Measurements from ENCODE around the gene KPNA4. TPM values are rescaled to one million over a fixed set of nuclear protein-coding genes. Genes with fewer than 3 reads are reported as not detected.

The KPNA4 gene
- total and polyA plus RNA-seq, 8 donors = 5.8 to 23.9 (median 17.4) TPM

DNA sequence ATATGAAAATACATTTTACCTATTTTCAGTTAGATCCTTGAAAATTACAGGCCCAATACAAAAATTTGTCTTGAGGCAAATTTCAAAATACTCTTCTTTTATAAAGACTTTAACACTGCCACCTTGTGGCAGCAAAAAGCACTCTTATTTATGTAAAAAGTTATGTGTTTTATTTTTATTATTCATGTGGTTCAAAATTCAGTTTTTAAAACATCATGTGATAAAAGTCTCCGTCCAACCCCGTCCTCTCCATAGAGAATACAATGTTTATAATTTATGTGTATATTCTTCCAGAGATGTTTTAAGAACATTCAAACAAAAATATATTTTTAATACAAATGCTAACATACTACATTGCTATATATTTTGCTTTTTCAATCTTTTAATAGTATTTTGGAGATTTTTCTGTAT lies 78.9 kb downstream of the KPNA4 start:
- TF ChIP-seq, protein P1, sequence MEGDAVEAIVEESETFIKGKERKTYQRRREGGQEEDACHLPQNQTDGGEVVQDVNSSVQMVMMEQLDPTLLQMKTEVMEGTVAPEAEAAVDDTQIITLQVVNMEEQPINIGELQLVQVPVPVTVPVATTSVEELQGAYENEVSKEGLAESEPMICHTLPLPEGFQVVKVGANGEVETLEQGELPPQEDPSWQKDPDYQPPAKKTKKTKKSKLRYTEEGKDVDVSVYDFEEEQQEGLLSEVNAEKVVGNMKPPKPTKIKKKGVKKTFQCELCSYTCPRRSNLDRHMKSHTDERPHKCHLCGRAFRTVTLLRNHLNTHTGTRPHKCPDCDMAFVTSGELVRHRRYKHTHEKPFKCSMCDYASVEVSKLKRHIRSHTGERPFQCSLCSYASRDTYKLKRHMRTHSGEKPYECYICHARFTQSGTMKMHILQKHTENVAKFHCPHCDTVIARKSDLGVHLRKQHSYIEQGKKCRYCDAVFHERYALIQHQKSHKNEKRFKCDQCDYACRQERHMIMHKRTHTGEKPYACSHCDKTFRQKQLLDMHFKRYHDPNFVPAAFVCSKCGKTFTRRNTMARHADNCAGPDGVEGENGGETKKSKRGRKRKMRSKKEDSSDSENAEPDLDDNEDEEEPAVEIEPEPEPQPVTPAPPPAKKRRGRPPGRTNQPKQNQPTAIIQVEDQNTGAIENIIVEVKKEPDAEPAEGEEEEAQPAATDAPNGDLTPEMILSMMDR (IDR thresholded peaks at IDR 0.05) = peak; percentile 25 to 63 (median 50)
- intact Hi-C loops (cut with DNase I) = no loop called here
- H3K4me3 ChIP-seq = no peak overlapping the region
- no peaks in the 10 kb centered on the region for H3K36me3 ChIP-seq
- no peak for DNase-seq
- H3K27me3 ChIP-seq = no peaks in the 10 kb centered on the region
- peak in 2 of 4 donors; percentile 45 to 53 for ATAC-seq
- no peaks in the 10 kb centered on the region for H3K4me1 ChIP-seq
- FAIRE-seq = peak; percentile 93
- H3K27ac ChIP-seq = no peak overlapping the region
- no peaks in the 10 kb centered on the region for H3K9me3 ChIP-seq
- WGBS, 2 donors = 3 to 12% methylated on average over 2 of the region's 2 CpGs

DNA sequence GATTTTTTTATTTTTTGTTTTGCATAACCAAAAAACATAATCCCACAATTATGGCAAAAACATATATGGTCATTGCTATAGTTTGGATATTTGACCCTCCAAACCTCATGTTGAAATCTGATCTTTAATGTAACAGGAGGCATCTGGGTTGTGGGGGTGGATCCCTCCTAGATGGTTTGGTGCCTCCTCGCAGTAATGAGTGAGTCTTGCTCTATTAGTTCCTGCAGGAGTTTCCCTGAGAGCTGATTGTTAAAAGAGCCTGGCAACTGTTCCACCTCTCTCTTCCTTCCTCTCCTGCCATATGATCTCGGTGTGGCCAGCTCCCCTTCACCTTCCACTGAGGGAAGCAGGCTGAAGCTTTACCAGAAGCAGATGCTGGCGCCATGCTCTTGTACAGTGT lies 82.6 kb downstream of the KPNA4 start:
- Histone ChIP-seq H3K27ac (no peak overlapping the region), H3K4me1 (no peaks in the 10 kb centered on the region), H3K36me3 (no peaks in the 10 kb centered on the region), H3K4me3 (no peak overlapping the region), H3K27me3 (no peaks in the 10 kb centered on the region), H3K9me3 (no peaks in the 10 kb centered on the region)
- TF ChIP-seq, protein P1 (IDR thresholded peaks at IDR 0.05) = no peak
- FAIRE-seq (no peak), ATAC-seq (no peak), DNase-seq (no peak)
- WGBS, 2 donors = 86 to 92% methylated on average over 3 of the region's 3 CpGs
- intact Hi-C loops (cut with DNase I) = no loop called here

DNA sequence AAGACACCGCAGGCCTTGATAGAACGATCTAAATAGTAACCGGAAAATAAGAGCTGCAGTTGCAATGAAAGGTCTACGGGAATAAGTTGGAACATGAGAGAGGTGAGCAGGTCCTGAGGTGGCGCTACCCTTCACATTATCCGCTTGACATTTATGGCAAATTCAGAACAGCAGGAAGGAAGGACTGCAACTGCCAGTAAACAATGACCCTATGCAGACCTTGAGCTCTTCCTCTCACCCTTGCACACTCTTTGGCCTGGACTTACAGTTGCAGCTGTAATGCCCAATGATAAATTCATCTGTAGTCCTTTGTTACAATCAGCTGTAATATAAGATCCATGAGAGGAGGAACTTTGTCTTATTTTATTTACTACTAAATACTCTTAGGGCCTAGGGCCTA lies 83.5 kb downstream of the KPNA4 start:
- intact Hi-C loops (cut with DNase I) = no loop called here
- TF ChIP-seq, protein P1 (IDR thresholded peaks at IDR 0.05) = no peak
- Histone ChIP-seq H3K4me1 (no peaks in the 10 kb centered on the region), H3K4me3 (no peak overlapping the region), H3K36me3 (no peaks in the 10 kb centered on the region), H3K9me3 (no peaks in the 10 kb centered on the region), H3K27me3 (no peaks in the 10 kb centered on the region), H3K27ac (no peak overlapping the region)
- no peak for FAIRE-seq
- no peak for ATAC-seq
- no peak for DNase-seq
- WGBS, 2 donors = 89 to 95% methylated on average over 6 of the region's 6 CpGs

DNA sequence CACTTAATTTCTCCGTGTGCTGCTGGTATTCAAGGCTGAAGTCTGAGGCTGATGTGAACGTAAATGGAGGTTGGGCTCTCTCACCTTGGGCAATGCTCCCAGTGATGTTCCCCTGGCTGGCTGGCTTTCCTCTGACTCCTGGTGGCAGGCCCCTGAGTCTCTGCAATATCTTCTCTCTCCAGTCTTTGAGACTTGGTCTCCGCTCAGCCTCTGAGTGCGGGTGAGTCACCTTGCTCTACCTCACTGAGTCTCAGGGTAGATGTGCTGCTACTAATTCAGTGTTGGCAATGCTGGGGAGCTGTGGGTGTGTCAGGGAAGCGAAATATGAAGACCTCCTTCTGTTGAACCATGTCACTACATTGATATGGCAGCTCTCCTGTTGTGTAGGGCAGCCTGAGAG lies 84.4 kb downstream of the KPNA4 start:
- no peaks in the 10 kb centered on the region for H3K9me3 ChIP-seq
- H3K36me3 ChIP-seq = no peaks in the 10 kb centered on the region
- intact Hi-C loops (cut with DNase I) = no loop called here
- 81 to 87% methylated on average over 5 of the region's 5 CpGs for WGBS, 2 donors
- H3K27me3 ChIP-seq = no peaks in the 10 kb centered on the region
- ATAC-seq = no peak
- FAIRE-seq = no peak
- TF ChIP-seq, protein P1 (IDR thresholded peaks at IDR 0.05) = no peak
- H3K4me1 ChIP-seq = no peaks in the 10 kb centered on the region
- DNase-seq = no peak
- H3K27ac ChIP-seq = no peak overlapping the region
- no peak overlapping the region for H3K4me3 ChIP-seq

DNA sequence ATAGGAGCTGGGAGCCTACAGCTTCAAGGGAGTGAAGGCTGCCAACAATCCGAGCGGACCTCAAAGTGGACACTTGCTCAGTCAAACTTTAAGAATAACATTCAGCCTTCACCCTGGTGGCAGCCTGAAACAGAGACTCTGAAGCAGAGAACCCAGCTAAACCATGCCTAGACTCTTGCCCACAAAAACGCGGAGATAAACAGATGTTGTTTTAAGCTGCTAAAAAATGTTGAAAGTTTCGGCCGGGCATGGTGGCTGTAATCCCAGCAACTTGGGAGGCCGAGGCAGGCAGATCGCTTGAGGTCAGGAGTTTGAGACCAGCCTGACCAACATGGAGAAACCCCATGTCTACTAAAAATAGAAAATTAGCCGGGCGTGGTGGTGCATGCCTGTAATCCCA lies 86.0 kb downstream of the KPNA4 start:
- 82 to 94% methylated on average over 10 of the region's 10 CpGs for WGBS, 2 donors
- no peaks in the 10 kb centered on the region for H3K27me3 ChIP-seq
- ATAC-seq = no peak
- H3K36me3 ChIP-seq = no peaks in the 10 kb centered on the region
- TF ChIP-seq, protein P1 (IDR thresholded peaks at IDR 0.05) = no peak
- FAIRE-seq = no peak
- H3K27ac ChIP-seq = no peak overlapping the region
- no peak for DNase-seq
- no peaks in the 10 kb centered on the region for H3K4me1 ChIP-seq
- no peaks in the 10 kb centered on the region for H3K9me3 ChIP-seq
- H3K4me3 ChIP-seq = no peak overlapping the region
- intact Hi-C loops (cut with DNase I) = no loop called here
